Measurements from ENCODE around the gene FYB1.
"Not testable (repeated sequence)": the region's sequence is repeated elsewhere in the genome, so short reads cannot be mapped to it uniquely, and the experiment has no call there.

The FYB1 gene

GRCh38 chr5:39186722-39187539 is 32.4 kb downstream of the FYB1 start:
- no peak for DNase-seq

DNA sequence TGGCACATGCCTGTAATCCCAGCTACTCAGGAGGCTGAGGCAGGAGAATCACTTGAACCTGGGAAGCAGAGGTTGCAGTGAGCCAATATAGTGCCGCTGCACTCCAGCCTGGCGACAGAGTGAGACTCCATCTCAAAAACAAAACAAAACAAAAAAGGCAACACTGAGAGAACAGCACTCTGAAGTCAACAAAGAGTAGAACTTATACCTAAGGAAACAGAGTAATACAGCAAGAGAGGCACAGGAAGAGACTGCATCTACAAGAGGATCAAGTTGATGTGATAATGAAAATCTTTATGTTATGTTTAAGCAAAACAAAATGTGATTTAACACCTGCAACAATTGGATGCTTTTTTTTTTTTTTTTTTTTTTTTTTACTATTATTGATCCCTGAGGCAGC is 33.1 kb downstream of the FYB1 start:
- DNase-seq, result no peak

GRCh38 chr5:39185761-39186160 is 33.6 kb downstream of the FYB1 start:
- DNase-seq, result no peak

DNA sequence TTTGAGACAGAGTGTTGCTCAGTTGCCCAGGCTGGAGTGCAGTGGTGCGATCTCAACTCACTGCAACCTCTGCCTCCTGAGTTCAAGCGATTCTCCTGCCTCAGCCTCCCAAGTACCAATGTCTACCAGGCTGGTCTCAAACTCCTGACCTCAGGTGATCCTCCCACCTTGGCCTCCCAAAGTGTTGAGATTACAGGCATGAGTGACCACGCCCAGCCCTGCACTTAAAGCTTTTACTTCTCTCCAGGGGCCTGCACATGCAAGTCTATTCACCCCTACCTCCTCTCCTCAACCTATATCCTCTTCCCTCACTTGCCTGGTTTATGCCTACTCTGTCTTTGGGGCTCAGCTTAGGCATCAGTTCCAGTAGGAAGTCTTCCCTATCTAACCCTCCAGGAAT is 39.8 kb downstream of the FYB1 start:
- not testable (repeated sequence) for DNase-seq

DNA sequence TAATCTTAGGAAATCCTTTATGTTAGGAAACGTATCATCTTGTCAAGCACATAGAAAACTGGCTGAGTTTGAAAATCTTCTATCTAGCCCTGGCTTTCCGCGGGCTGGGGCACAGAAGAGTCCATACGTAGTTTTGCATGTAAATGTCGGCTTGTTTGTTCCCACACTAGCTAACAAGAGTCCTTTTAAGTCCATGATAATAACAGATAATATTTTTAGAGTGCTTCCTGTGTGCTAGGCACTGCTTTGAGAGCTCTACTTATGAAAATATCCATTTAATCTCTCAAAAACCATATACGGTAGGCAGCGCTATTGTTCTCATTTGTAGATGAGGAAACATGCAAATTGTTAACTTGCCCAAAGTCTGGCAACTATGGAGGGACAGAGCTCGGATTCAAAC is 40.5 kb downstream of the FYB1 start:
- no peak for DNase-seq

DNA sequence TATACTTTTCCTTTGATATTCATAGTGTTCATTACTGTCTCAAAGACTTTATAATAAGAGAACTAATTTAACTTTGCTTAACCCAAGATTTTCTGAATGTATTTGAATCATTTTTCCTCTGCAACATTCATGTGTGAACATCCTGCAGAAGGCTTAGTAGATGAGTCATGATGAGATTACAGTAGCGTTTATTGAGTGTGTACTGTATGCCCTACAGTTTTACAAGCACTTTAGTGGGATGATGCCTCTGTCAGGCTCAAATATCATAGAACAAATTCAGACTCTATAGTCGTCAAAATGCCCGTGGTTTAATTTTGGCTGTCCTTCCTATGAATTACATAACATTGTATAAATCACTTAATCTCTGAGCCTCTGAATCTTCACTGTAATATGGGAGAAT is 41.2 kb downstream of the FYB1 start:
- no peak for DNase-seq

- no peak for DNase-seq
Observed at GRCh38 chr5:39177631-39177964, 41.8 kb downstream of the FYB1 start.

DNA sequence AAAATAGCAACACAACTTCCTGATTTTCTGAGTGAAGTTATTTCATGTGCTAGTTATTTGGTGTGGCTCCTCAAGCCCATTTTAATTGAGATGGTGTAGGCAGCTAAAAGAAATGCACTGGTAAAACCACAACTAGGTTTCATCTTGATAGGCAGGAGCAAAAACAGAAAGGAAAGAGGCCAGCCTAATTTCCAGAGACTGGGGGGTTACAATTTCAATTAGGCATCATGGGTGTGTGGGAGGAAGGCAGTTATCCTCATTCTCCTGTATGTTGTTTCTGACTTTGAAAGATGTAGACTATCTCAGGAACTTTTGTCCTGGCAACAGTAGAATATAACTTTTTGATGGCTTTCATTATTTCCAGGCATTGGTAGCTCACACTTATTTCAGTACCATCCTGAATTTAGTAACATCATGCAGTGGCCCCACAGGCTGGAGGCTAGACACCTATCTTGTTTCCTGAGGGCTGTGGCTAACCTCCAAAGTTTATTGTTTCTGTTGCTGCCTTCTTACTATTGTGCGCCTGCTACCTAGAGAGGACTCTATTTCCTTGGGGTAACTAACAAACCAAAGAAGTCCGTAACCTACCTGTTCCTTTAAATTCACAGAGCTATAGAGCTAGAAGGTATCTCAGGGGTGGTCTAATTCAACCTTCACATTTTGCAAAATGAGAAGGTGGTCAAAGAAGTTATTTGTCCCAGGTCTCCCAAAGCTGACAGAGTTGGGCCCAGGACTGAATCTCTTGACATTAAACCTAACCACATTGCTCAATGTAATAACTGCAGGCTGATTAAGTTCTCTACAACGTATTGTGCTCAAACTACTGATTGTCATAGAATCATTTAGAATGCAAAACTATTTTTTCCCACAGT is 42.4 kb downstream of the FYB1 start:
- no peak for DNase-seq

GRCh38 chr5:39175273-39175955 is 43.9 kb downstream of the FYB1 start:
- DNase-seq, result no peak

DNA sequence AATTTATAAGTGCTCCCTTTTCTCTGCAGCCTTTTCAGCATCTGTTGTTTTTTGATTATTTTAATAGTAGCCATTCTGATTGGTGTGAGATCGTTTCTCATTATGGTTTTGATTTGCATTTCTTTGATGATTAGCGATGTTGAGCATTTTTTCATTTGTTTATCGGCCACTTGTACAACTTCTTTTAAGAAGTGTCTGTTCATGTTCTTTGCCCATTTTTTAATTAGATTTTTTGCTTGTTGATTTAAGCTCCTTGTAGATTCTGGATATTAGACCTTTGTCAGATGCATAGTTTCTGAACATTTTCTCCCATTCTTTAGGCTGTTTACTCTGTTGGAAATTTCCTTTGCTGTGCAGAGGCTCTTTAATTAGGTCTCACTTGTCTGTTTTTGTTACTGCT is 46.3 kb downstream of the FYB1 start:
- no peak for DNase-seq

GRCh38 chr5:39172593-39172992 is 46.8 kb downstream of the FYB1 start:
- no peak for DNase-seq

- no peak for DNase-seq
Observed at GRCh38 chr5:39171647-39172046, 47.7 kb downstream of the FYB1 start.

DNA sequence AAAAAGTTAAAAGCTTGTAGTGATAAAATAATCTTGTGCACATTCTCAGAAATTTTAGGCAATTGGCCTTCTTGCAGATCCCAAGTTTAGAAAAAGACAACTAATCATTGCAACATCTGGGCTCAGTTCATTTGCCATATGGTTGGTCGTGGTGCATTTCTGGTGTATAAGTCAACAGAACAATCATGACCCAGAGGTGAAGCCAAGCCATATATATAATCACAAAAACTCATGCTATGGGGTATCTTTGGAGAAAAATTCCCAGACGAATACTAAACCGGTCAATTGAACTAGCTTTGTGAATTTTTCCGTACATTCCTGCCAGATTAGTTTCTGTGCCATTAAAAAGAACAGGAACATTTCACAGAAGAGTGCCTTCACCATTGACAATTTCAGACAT is 50.3 kb downstream of the FYB1 start:
- no peak for DNase-seq

GRCh38 chr5:39167972-39168342 is 51.4 kb downstream of the FYB1 start:
- no peak for DNase-seq

DNA sequence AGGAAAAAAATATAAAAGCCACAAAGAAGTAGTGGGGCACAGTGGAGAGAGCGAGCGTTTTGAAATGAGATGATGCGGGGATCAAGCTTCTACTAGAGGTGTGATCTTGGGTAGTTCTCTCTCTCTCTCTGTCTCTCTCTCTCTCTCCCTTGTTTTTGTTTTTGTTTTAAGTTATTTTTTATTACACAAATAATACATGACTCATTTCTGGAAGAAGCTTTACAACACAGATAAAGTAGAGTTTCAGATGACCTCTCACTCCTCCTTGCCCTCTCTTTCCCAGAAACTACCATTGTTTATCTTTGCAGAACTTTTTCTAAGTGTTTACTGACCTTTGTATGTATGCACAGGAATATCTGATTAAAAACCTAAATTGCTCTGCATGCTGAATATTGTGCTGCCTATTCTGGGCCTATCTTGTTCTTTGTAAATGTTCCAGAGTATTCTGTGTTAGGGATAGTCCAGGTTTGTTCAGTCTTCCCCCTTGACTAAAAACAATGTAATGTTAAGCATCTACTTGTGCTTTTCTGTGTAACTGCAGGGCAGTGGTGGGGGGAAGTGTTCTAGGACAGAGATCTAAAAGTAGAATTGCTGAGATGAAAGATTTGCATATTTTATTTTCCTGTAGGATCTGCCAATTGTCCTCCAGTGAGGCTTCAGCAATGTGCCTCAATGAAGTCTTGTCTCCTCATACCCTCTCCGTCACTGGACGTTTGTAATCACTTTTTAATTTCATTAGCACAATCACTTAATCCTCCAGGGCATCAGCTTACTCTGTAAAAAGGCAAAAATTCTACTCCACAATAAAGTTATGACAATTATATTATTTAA is 52.0 kb downstream of the FYB1 start:
- DNase-seq, result no peak

DNA sequence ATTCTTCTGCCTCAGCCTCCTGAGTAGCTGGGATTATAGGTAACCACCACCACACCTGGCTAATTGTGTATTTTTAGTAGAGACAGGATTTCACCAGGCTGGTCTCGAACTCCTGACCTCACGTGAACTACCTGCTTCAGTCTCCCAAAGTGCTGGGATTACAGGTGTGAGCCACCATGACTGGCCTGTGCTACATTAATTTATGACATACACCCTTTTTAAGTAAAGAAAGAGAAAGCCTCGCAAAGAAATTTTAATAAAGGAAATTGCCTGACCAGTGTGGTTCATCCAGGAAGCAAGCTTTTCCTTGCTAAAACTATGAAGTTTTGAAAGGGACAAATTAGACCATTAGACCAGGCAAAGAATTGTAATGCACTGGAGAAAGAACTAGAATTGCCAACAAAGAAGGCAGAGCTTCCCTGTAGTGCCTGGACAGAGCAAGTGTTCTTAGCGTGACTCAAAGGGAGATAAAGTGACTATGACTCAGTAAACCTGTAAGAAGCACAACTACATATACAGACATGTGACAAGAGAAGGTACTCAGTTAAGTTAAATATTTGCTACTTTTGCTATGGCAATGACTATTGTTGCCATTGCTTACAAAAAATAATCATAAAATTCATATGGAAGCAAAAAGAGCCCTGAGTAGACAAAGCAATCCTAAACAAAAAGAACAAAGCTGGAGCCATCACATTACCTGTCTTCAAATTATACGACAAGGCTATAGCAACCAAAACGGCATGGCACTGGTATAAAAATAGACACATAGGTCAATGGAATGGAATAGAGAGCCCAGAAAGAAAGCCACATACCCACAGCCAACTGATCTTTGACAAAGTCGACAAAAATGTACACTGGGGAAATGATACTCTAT is 54.6 kb downstream of the FYB1 start:
- DNase-seq, result no peak

- DNase-seq, result no peak
Observed at GRCh38 chr5:39164016-39164415, 55.3 kb downstream of the FYB1 start.

GRCh38 chr5:39161578-39161977 is 57.8 kb downstream of the FYB1 start:
- DNase-seq, result no peak

- no peak for DNase-seq
Observed at GRCh38 chr5:39160576-39161213, 58.7 kb downstream of the FYB1 start.

DNA sequence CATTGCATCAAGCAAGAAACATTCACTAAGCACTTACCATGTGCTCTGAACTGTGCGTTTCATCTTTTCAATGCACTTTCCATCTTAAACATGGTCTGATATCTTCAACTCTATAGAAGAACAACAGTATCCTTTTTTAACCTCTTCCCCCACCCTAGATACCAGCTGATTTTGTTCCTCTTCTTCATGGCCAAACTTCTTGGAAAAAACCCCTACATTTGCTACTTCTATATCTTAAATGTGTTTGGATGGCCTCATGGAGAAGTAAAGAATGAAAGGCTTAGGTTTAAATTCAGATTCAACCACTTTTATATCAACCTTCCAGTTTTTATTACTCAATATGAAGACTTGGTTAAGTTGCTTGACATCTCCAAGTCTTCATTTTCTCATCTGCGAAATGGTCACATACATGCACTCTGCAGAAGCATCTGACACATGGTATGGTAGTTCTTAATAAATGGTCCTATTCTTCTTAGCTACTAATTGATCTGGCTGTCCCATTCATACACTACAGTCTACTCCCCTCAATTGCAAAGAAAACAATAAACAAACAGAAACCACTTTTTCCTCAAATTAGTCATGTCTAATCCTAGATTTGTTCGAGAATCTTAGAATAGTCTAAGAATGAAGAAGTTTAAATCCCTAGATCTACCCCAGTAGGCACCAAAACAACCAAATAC is 59.4 kb downstream of the FYB1 start:
- DNase-seq, result no peak

GRCh38 chr5:39158786-39159185 is 60.6 kb downstream of the FYB1 start:
- DNase-seq, result no peak

All from activated T-cell treated with anti-CD3 and anti-CD28 coated beads for 4 hours (primary cell).